Lower lobe of right lung (tissue), 2 donors: ENCODE data around the gene TBCE. TPM values are rescaled to one million over a fixed set of nuclear protein-coding genes. Genes with fewer than 3 reads are reported as not detected.

Experiments
- ATAC-seq, 2 donors: fragments of 200-7000 bp; cut with Tn5 transposase; one replicate each; pipeline ENCODE4 v1.9.1; 2020 to 2022; ENCODE audit warnings: mild to moderate bottlenecking in 2 of 2, moderate library complexity in 2 of 2
- DNase-seq: peaks from one replicate; pipeline ENCODE4 v3.0.0-alpha.2; 2020
- H3K27ac ChIP-seq: fragments of 200-600 bp; one replicate; pipeline ENCODE4 v1.8.0; 2022
- H3K27me3 ChIP-seq: fragments of 200-600 bp; one replicate; pipeline ENCODE4 v1.8.0; 2022; ENCODE audit warnings: low read depth
- H3K36me3 ChIP-seq: fragments of 200-600 bp; one replicate; pipeline ENCODE4 v1.8.0; 2022; ENCODE audit warnings: mild to moderate bottlenecking
- H3K4me1 ChIP-seq: fragments of 200-600 bp; one replicate; pipeline ENCODE4 v1.8.0; 2022
- H3K4me3 ChIP-seq: fragments of 200-600 bp; one replicate; pipeline ENCODE4 v1.8.0; 2022; ENCODE audit warnings: mild to moderate bottlenecking
- H3K9me3 ChIP-seq: fragments of 200-600 bp; one replicate; pipeline ENCODE4 v1.8.0; 2022
- intact Hi-C: fragments of 100-400 bp; cut with DNase I; formaldehyde crosslinking; loops from one replicate; pipeline ENCODE4 v1.11.0; 2022
- total RNA-seq: library from RNA; stranded (reverse); fragmentation: NEBNext Ultra II Directional; extraction: Animal tissue kit (Norgen Biotek cat#: 25700); gene quantifications from one replicate; pipeline ENCODE4 v1.2.1, GENCODE V29; 2021
- TF ChIP-seq, protein P1 (sequence below): fragments of 200-600 bp; IDR thresholded peaks from one replicate; pipeline ENCODE4 v1.8.0; 2022; ENCODE audit warnings: antibody characterized with exemption, mild to moderate bottlenecking
- donor health status: DM: no; HTN: yes; CAD: no; lungs with severe emphysema.

The TBCE gene
- total RNA-seq, 1 donor from 2014 or later: 25.3 TPM

DNA sequence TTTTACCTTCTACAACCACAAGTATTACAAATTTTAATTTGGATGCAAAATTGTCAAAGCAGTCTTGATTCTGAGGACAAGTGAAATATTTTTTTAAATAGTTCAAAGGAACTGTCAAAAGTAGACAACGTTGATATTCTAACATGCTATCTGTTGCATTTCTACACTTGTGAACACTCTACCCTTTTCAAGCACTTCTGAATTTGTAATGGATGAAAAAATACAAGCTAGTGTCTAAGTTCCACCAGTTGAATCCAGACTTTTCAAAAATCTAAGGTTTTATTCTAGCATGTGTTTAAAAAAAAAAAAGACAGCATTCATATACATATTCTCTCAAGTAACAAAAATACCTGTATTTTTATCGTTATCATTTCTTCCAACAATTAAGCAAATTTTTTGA, 41.4 kb upstream of the TBCE start:
- intact Hi-C loops: no loop called here
- H3K4me3 ChIP-seq: peak overlapping the region; percentile 93
- H3K27me3 ChIP-seq: no peaks in the 10 kb centered on the region
- TF ChIP-seq, protein P1, sequence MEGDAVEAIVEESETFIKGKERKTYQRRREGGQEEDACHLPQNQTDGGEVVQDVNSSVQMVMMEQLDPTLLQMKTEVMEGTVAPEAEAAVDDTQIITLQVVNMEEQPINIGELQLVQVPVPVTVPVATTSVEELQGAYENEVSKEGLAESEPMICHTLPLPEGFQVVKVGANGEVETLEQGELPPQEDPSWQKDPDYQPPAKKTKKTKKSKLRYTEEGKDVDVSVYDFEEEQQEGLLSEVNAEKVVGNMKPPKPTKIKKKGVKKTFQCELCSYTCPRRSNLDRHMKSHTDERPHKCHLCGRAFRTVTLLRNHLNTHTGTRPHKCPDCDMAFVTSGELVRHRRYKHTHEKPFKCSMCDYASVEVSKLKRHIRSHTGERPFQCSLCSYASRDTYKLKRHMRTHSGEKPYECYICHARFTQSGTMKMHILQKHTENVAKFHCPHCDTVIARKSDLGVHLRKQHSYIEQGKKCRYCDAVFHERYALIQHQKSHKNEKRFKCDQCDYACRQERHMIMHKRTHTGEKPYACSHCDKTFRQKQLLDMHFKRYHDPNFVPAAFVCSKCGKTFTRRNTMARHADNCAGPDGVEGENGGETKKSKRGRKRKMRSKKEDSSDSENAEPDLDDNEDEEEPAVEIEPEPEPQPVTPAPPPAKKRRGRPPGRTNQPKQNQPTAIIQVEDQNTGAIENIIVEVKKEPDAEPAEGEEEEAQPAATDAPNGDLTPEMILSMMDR: no peak
- H3K27ac ChIP-seq: no peak overlapping the region
- H3K36me3 ChIP-seq: no peaks in the 10 kb centered on the region
- DNase-seq: no peak
- no peaks in the 10 kb centered on the region for H3K9me3 ChIP-seq
- H3K4me1 ChIP-seq: peaks cover 51% of the 10 kb centered on the region
- no peak for ATAC-seq

DNA sequence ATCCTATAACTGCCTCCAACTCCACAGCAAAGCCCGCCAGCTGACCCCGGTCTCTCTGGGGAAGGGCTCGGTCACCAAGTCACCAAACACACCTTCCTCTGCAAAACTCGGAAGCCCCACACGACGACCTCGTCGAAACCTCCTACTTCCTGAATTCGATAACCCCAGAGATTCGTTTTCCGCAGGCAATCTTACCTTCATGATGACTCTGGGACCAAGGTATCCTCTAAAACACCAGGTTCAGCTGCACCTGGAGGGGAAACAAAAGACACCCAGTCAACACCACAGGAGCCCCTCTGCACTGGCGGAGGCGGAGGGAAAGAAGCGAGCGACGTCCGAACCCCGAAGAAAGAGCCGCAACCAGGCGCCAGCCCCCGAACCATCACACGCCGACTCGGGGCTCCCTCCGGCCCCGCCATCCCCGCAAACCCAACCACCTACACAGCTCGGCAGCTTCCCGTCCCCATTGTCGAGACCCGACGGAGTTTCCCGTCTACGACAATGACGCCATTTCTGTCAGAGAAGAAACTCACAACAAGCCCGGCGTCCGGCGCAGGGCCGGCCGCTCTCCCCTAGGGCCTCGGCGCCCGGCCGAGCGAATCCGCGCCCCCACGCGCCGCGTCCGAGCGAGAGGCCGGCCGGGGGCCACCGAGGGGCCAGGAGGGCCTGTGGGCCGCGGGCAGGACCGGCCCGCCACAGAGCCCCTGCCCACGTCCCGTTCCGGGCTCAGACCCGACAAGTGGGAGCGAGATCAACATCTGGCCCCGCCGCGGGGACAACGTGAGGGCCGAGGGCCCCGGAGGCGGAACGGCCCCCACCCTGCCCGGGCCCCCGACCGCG, 40.3 kb upstream of the TBCE start:
- Histone ChIP-seq H3K36me3 (no peaks in the 10 kb centered on the region), H3K4me1 (peaks cover 62% of the 10 kb centered on the region), H3K9me3 (no peaks in the 10 kb centered on the region), H3K4me3 (peak overlapping the region; percentile 93), H3K27me3 (no peaks in the 10 kb centered on the region), H3K27ac (peak overlapping the region; percentile 95)
- TF ChIP-seq, protein P1: no peak
- peak; percentile 60 for DNase-seq
- peak; percentile 3 for ATAC-seq
- intact Hi-C loops: no loop called here

DNA sequence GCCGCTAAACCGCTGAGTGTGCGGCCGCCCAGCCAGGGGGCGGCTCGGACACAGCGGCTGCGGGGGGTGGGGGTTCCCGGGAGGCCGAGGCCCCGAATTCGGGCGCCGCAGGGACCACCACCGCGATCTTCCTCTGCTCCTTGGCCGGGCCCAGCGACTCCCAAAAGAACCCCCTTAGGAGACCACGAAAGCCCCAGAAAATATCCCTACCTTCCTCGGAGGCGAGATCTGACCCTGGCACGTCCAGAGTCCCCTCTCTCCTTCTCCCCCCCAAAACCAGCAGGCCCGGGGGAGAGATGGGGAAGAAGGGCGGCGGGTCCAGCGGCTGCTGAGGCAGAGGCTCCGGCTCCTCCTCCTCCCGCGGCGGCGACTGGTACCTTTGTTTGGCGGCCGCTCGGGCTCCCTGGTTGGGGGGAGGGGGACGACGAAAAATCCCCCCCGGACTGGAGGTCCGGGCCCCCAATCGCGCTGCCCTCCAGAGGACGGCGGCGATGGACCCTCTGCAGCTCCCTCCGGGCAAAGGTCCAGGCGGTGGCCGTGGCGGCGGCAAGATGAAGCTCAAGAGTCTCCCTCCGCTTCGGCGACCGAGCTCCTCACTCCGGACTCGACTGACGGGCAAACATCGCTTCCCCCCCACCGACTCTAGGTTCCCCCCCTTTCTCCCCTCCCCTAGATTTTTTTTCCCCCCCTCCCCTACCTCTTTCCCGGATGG, 39.5 kb upstream of the TBCE start, which contains the start of gene ARID4B:
Gene ARID4B (minus strand): TSS at position 621 of the 712 bp plus-strand sequence. CDS start 1,260 bp downstream, outside the sequence.
- Histone ChIP-seq H3K4me1 (peaks cover 68% of the 10 kb centered on the region), H3K9me3 (no peaks in the 10 kb centered on the region), H3K27ac (peak within 1 kb of the TSS; percentile 95), H3K36me3 (no peaks in the 10 kb centered on the region), H3K27me3 (no peaks in the 10 kb centered on the region), H3K4me3 (peak within 1 kb of the TSS; percentile 93)
- ATAC-seq (peak; percentile 49 to 54), DNase-seq (peak; percentile 86)
- intact Hi-C loops: no loop called here
- TF ChIP-seq, protein P1: no peak

DNA sequence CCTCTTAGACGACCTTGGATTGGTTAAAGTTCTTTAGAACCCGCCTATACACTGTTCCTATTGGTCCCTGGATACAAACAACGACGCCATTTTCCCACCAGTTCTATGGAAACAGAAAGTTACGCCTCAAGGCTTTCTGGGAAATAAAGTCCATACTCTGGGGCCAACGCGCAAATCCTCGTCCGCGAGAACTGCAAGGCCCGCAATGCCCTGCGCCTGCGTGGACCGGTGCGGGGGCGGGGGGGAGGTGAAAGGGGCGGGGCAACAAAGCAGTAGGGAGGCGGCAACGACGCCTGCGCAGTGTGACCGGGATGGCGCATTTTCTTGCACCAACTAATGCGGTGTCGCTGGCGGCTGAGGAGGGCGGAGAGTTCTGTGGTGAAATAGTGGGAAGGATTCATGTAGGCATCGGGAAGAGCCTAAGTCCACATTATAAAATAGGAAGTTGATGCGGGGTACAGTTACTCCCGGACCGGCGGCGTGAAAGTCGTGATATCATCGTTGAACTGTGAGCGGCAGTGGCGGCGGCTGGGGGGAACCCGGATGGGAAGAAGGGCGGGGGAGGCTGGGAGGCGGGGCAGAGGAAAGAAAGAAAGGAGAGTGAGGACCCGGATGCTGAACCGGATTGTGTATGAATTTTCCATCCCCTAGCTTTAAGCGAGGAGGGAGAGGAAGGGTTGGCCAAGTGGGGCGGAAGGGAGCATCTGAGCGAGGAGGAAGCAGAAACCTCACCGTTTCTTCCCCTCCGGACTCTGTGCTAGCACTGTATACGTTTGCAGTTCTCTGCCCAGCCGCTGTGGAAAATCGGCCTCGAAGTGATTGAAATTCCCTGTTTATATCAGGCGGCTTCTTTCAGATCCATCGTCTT, 38.7 kb upstream of the TBCE start, which contains the start of gene GGPS1:
Gene GGPS1 (plus strand): TSS at position 300 of the 868 bp plus-strand sequence. CDS start 6,695 bp downstream, outside the sequence.
- Histone ChIP-seq H3K36me3 (no peaks in the 10 kb centered on the region), H3K4me3 (peak within 1 kb of the TSS; percentile 93), H3K27me3 (no peaks in the 10 kb centered on the region), H3K27ac (peak within 1 kb of the TSS; percentile 95), H3K9me3 (no peaks in the 10 kb centered on the region), H3K4me1 (peaks cover 62% of the 10 kb centered on the region)
- peak; percentile 94 to 97 for ATAC-seq
- DNase-seq: peak; percentile 98
- TF ChIP-seq, protein P1: no peak
- intact Hi-C loops: no loop called here
